SK-N-SH (cell line): ENCODE results near the gene PPP2R5C.

ENCODE experiments used
- CTCF ChIP-seq: fragments of 200-600 bp; sonication (generic); IDR thresholded peaks from 2 replicates; pipeline ENCODE4 v1.6.1; 2017; ENCODE audit warnings: antibody characterized with exemption, mild to moderate bottlenecking, moderate library complexity
- EP300 ChIP-seq, 2 experiments: IDR thresholded peaks; 2 replicates each; pipeline versions ENCODE4 v1.4.0 to v1.6.1; 2012; ENCODE audit warnings: borderline replicate concordance in 1 of 2, low read depth in 1 of 2, low read length in 1 of 2
- EZH2phosphoT487 ChIP-seq: fragments of 200-600 bp; sonication (generic); IDR thresholded peaks from 2 replicates; pipeline ENCODE4 v1.6.1; 2017; ENCODE audit warnings: low read depth, mixed run types, mild to moderate bottlenecking, antibody characterized with exemption, moderate library complexity, borderline replicate concordance
- FOXM1 ChIP-seq: IDR thresholded peaks from 2 replicates; pipeline ENCODE4 v1.4.0; 2012; ENCODE audit warnings: low read depth, mild to moderate bottlenecking
- MAX ChIP-seq: IDR thresholded peaks from 2 replicates; pipeline ENCODE4 v1.4.0; 2012; ENCODE audit warnings: low read depth
- NFIC ChIP-seq: IDR thresholded peaks from 2 replicates; pipeline ENCODE4 v1.4.0; 2012; ENCODE audit warnings: borderline replicate concordance
- NRF1 ChIP-seq: IDR thresholded peaks from 2 replicates; pipeline ENCODE4 v1.6.1; 2012; ENCODE audit warnings: low read depth, mild to moderate bottlenecking, low read length
- POLR2AphosphoS5 ChIP-seq: IDR thresholded peaks from 2 replicates; pipeline ENCODE4 v1.6.1; 2012; ENCODE audit warnings: low read depth, low read length
- RCOR1 ChIP-seq: fragments of 150-350 bp; IDR thresholded peaks from 2 replicates; pipeline ENCODE4 v1.6.1; 2017; ENCODE audit warnings: antibody characterized with exemption, low read length
- REST ChIP-seq: IDR thresholded peaks from 2 replicates; pipeline ENCODE4 v1.6.1; 2012; ENCODE audit warnings: mild to moderate bottlenecking, low read depth, low read length, moderate library complexity
- TAF1 ChIP-seq: IDR thresholded peaks from 2 replicates; pipeline ENCODE4 v1.6.1; 2012; ENCODE audit warnings: low read depth, mild to moderate bottlenecking, low read length, moderate library complexity, borderline replicate concordance
- USF2 ChIP-seq: fragments of 150-350 bp; IDR thresholded peaks from 2 replicates; pipeline ENCODE4 v1.6.1; 2017; ENCODE audit warnings: antibody characterized with exemption, low read length, low read depth, borderline replicate concordance

- TF ChIP-seq EP300 (IDR thresholded peaks at IDR 0.05; ENCODE audit: borderline replicate concordance in 1 of 2, low read depth in 1 of 2, low read length in 1 of 2) (no peak), CTCF (no peak), NRF1 (no peak), FOXM1 (no peak), USF2 (no peak), MAX (no peak), EZH2phosphoT487 (no peak), REST (no peak), NFIC (no peak), POLR2AphosphoS5 (no peak), TAF1 (no peak), RCOR1 (no peak)
Observed at GRCh38 chr14:101934601-101935150, 173.2 kb downstream of the PPP2R5C start.
